Measurements from ENCODE around the gene PPP2R2B.
A peak's percentile ranks its signal among the peaks of the same experiment; 100 is the strongest.

The PPP2R2B gene

DNA sequence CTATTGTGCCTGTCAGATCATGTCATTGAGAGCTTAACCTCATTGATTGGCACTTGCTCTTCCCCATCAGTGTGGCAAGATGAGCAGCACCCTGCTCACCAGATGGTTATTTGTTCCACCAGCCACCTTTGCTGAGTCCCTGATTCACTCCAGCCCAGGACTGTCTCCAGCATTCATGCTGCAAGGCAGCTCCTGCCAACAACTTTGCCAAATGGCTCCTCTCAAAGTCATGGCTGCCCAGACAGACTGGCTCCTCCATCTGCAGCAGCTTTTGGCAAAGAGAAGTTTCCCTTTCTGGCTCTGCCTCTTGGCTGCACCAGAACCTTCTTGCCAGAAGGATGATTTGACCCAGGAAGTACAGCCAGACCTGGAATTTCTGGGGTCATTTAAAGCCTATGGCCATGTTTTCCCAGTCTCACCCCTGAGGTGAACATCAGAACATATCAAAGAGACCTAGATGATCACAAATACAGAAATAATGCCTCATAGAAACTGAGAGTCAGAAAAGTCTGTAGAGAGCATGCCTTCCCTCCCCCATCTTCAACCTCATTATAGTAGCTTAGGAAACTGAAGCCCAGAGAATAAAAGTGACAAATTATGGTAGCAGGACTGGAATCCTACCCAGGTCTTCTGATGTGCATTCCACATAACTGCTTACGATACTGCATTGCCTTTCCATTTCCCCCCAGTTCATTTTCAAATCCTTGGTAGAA is 10.4 kb downstream of the PPP2R2B start:
- TF ChIP-seq, protein P1, sequence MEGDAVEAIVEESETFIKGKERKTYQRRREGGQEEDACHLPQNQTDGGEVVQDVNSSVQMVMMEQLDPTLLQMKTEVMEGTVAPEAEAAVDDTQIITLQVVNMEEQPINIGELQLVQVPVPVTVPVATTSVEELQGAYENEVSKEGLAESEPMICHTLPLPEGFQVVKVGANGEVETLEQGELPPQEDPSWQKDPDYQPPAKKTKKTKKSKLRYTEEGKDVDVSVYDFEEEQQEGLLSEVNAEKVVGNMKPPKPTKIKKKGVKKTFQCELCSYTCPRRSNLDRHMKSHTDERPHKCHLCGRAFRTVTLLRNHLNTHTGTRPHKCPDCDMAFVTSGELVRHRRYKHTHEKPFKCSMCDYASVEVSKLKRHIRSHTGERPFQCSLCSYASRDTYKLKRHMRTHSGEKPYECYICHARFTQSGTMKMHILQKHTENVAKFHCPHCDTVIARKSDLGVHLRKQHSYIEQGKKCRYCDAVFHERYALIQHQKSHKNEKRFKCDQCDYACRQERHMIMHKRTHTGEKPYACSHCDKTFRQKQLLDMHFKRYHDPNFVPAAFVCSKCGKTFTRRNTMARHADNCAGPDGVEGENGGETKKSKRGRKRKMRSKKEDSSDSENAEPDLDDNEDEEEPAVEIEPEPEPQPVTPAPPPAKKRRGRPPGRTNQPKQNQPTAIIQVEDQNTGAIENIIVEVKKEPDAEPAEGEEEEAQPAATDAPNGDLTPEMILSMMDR (IDR thresholded peaks at IDR 0.05; ENCODE audit: low read depth, low read length): no peak
- H3K4me3 ChIP-seq (ENCODE audit: low read depth, low read length): no peak overlapping the region
- DNase-seq (ENCODE audit: low read depth, low spot score): no peak
- in situ Hi-C loops (cut with HindIII; ENCODE audit: low sequenced_read_pairs): no loop called here

DNA sequence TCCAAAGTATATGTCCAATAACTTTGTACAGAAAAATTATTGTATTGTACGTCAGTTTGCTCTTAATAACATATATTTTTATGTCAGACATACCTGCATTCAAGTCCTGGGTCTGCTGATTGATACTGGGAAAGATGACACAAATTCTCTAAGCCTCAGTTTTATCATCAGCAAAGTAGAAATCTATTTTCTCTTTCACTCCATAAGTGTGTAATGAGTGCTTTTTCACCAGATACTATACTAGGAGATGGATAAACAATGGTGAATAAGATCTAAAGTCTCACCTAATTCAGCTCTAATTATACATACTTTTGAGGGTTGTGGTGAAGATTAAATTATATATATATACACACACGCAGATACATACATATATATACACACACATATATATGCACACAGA is 12.3 kb downstream of the PPP2R2B start:
- H3K4me3 ChIP-seq (ENCODE audit: low read depth, low read length): no peak overlapping the region
- in situ Hi-C loops (cut with HindIII; ENCODE audit: low sequenced_read_pairs): no loop called here
- DNase-seq (ENCODE audit: low read depth, low spot score): no peak
- TF ChIP-seq, protein P1 (IDR thresholded peaks at IDR 0.05; ENCODE audit: low read depth, low read length): no peak

DNA sequence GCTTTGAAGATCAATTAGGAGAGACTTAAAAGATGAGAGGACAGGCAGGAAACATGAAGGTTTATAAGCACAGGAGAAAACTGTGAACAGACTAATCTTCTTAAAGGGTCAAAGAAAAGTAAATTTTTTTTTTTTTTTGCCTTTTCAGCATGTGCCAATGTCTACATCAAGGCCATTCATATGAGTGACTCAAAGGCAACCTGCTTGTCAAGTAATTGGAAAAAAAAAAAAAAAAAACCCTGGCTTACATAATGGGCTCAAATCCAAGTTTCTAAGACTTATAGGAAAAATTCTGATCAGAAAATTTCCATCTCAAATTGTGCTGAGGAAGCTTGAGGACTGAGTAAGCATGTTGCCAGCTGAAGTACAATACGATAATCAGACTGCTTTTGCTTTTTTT is 15.9 kb downstream of the PPP2R2B start:
- in situ Hi-C loops (cut with HindIII; ENCODE audit: low sequenced_read_pairs): no loop called here
- no peak overlapping the region for H3K4me3 ChIP-seq (ENCODE audit: low read depth, low read length)
- TF ChIP-seq, protein P1 (IDR thresholded peaks at IDR 0.05; ENCODE audit: low read depth, low read length): no peak
- no peak for DNase-seq (ENCODE audit: low read depth, low spot score)

DNA sequence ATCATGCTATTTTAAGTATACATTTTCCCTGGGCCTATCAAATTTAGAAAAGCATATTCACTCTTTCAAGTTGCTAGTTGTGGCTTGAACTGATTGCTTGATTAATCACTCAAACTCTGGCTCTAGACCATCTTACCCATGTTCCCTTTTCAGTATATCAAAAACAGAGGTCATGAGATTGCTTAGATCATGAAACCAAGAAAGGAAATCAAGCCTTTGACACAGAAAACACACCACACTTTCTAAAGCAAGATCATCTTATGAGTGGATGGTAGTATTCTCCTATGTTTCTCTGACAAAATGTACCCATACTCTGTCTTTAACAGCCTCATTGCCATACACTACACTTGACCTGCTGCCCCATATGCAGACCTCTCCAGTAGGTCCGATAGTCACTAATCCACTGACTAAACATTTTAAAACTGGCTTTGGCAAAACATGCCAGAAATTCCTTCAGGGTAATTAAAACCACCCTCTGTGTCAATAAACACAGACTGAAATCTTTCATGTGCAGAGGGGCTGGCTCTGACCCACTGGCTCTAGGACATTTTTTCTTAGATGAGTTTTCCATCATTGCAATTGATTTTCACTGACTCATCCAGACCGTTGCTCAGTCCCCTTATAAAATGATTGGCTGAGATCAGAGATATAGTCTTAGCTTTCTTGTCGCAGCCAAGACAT is 18.2 kb downstream of the PPP2R2B start:
- peak; percentile 69 for DNase-seq (ENCODE audit: low read depth, low spot score)
- in situ Hi-C loops (cut with HindIII; ENCODE audit: low sequenced_read_pairs): no loop called here
- H3K4me3 ChIP-seq (ENCODE audit: low read depth, low read length): no peak overlapping the region
- TF ChIP-seq, protein P1 (IDR thresholded peaks at IDR 0.05; ENCODE audit: low read depth, low read length): no peak

DNA sequence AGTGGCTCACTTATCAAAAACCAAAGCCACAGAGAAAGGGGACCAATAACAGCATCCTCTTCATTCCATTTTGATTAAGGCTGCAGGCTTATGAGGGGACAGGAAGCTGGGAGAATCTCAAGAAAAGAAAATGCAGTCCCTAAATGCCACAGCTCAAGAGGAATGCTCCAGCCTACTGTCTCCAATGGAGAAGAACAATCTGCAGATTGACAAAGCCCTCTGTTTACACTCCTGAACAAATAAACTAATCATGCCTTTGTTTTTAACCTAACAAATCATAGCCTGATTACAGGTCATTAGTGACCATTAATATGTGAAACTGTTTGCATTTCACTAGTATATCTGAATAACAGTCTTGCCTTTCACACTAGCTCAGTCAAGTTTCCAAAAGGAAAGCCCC is 26.5 kb downstream of the PPP2R2B start:
- TF ChIP-seq, protein P1 (IDR thresholded peaks at IDR 0.05; ENCODE audit: low read depth, low read length): no peak
- in situ Hi-C loops (cut with HindIII; ENCODE audit: low sequenced_read_pairs): no loop called here

DNA sequence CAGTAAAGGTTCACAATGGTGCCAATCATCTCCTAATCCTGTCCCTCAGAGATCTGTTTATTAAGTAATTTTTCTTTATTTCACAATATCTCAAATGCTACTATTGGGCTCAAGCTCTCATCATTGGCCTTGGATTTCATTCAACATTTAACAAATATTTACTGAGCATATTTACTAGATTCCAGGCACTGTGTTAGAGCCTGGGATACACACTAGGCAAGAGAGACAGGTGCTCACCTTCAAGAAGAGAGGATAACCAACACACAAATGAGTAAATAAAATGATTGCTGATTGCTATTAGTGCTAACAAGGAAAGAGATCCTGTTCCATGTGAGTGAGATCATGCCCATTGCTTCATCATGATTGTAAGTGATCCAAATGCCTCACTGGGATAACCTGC is 27.4 kb downstream of the PPP2R2B start:
- TF ChIP-seq, protein P1 (IDR thresholded peaks at IDR 0.05; ENCODE audit: low read depth, low read length): no peak
- no peak overlapping the region for H3K4me3 ChIP-seq (ENCODE audit: low read depth, low read length)
- in situ Hi-C loops (cut with HindIII; ENCODE audit: low sequenced_read_pairs): no loop called here
- no peak for DNase-seq (ENCODE audit: low read depth, low spot score)

More for the DNA sequence above, 26.5 kb downstream of the PPP2R2B start:
- DNase-seq (ENCODE audit: low read depth, low spot score): no peak
- H3K4me3 ChIP-seq (ENCODE audit: low read depth, low read length): no peak overlapping the region
